Middle frontal gyrus (tissue), 1 donor: ENCODE results near the gene LPGAT1.
A peak's percentile ranks its signal among the peaks of the same experiment; 100 is the strongest.
"Not testable (repeated sequence)": the region's sequence is repeated elsewhere in the genome, so short reads cannot be mapped to it uniquely, and the experiment has no call there.

Source experiments
- DNase-seq: peaks from one replicate; pipeline ENCODE4 v3.0.0-alpha.2; 2015; ENCODE audit warnings: low spot score; ENCODE audit errors: extremely low spot score

Gene LPGAT1

GRCh38 chr1:211705467-211706091 lies 125.0 kb downstream of the LPGAT1 start:
- no peak for DNase-seq

DNA sequence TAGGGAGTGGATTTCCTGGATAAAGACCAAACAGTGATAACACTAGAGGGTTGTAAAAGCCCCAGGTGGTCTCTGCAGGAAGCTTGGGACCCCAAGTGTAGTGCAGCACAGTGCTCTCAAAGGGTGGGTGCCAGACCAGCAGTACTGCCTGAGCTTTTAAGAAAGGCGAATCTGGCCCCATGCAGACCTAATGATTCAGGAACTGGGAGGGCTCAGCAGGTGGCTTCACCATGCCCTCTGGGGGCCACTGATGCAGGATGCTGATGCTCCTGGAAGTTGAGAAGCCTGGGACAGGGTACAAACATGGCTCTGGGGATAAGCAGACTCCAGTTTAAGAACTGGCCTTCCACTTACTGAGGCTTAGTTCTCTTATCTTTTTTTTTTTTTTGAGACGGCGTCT lies 126.0 kb downstream of the LPGAT1 start:
- DNase-seq, result no peak

GRCh38 chr1:211703812-211704537 lies 126.6 kb downstream of the LPGAT1 start:
- DNase-seq, result no peak

DNA sequence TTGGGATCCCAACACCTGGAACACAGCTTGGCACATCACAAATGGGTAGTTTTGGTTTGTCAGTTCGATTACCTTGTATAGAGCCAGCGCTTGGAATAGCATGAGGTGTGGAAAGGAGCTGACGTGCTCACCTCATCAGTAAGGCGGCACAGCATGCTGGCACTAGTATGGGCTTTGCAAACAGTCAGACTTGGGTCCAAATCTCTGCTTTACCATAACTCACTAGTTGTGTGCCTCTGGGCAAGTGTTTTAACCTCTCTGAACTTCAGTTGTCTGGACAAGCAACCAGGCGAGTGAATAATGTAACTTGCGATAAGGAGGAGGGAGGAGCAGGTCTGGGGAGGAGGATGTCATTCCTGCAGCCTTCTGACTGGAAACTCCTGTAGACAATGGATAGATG lies 128.8 kb downstream of the LPGAT1 start:
- no peak for DNase-seq

GRCh38 chr1:211699059-211699458 lies 131.5 kb downstream of the LPGAT1 start:
- DNase-seq, result no peak

DNA sequence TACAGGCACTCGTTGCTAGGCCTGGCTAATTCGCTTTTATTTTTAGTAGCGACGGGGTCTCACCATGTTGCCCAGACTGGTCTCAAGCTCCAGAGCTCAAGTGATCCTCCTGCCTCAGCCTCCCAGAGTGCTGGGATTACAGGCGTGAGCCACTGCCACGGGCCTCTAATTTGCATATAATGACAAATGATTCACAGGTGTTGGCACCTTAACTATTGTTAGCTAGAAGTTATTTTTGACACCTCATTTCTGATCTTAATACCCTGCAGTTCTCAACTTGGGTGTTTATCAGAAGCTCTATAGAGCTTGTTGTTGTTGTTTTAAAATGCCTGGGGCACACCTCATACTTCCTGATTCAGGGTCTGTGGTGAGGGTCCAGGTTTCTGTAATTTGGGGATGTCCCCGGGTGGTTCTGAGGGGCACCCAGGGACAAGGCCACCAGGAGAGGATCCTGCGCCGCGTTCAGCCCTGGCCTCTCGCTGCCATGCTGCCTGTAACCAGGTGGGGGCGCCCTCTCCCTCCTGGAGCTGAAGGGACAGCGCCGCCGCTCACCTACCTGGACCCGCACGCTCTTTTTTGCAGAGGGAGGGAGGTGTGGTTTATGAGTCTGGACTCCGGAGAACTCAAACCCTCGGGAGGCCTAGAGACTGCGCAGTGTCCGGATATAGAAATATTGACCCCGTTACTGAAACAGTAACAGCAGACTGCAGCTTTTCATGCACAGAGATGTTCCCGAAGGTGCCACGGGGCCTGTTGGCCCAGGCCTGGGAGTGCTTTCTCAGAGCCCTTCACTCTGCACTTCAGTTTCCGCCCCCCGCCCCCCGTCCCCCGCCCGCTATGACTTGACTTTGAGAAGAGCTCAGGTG lies 132.2 kb downstream of the LPGAT1 start:
- peak; percentile 40 for DNase-seq

GRCh38 chr1:211697356-211697755 lies 133.2 kb downstream of the LPGAT1 start:
- DNase-seq, result no peak

DNA sequence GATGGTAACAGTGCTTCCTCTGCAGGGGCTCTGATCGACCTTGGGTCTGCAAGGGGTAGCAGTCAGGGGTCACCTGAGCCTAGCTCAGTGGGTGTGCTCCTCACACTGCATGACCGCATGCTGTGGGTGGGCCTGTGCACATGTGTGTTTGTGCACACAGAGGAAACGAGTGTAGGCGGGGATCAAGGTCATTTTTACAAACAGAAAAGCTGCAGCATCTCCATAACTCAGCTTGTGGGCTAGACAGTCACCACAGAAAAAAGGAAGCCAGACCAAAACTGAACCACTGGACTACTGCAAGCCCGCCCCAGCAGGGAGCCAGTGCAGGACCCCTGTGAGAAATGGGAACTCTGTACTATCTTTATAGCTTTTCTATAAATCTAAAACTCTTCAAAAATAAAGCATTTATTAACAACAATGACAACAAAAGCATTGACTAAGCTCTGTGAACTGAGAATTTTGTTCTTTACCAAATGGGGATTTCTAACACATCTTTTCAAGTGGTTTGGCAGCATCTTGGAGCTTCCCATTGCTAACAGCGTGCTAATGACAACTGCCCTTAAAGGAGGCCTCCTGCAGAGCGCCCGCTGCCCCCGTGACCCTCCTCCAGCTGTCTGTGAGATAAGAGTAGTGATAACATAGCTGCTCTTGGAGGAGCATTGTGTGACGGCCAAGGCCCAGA lies 135.3 kb downstream of the LPGAT1 start:
- no peak for DNase-seq

DNA sequence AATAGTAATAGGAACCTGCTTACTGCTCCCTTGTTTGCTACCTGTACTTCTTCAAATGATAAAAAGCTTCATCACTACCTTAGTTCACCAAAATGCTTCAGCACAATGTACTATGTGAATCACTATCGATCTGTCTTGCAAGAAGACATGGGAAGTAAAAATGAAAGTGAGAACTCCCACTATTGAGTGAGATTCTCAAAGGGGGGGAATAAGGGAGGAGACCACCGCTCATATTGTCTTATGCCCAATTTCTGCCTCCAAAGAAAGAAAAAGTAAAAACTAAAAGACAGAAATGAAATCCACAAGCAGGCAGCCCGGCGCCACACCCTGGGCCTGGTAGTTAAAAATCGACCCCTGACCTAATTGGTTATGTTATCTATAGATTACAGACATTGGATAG lies 136.7 kb downstream of the LPGAT1 start:
- DNase-seq, result not testable (repeated sequence)
